HT-29 (cell line): ENCODE data around the gene NPBWR2. TPM values are rescaled to one million over a fixed set of nuclear protein-coding genes. Genes with fewer than 3 reads are reported as not detected.
"Not testable (repeated sequence)": the region's sequence is repeated elsewhere in the genome, so short reads cannot be mapped to it uniquely, and the experiment has no call there.

ENCODE experiments used
- DNase-seq: peaks from one replicate; pipeline ENCODE4 v3.0.0-alpha.2; 2015; ENCODE audit warnings: low spot score
- total RNA-seq: library from RNA; depleted of rRNA; stranded (reverse); fragments of >200 nt; shearing (Covaris generic); gene quantifications from 2 replicates; pipeline ENCODE4 v1.2.3, GENCODE V29; 2014

NPBWR2 gene
- total RNA-seq, 1 experiment from 2014 or later = not detected

- DNase-seq = not testable (repeated sequence)
These were observed 20.0 kb downstream of the NPBWR2 start for GRCh38 chr20:64087226-64087825.

- no peak for DNase-seq
These were observed 20.6 kb downstream of the NPBWR2 start for GRCh38 chr20:64086801-64087200.

- peak; percentile 39 for DNase-seq
These were observed 22.6 kb downstream of the NPBWR2 start for GRCh38 chr20:64084685-64085152.

- DNase-seq = no peak
These were observed 23.3 kb downstream of the NPBWR2 start, which contains the start of gene LKAAEAR1 for GRCh38 chr20:64083804-64084684. TSS of gene LKAAEAR1 (minus strand) at chr20:64084398. CDS start at chr20:64084219, 179 bp downstream.

- DNase-seq = no peak
These were observed 24.0 kb downstream of the NPBWR2 start for GRCh38 chr20:64083378-64083803.

GRCh38 chr20:64082820-64083377 lies 24.5 kb downstream of the NPBWR2 start:
- DNase-seq = no peak

- no peak for DNase-seq
These were observed 25.1 kb downstream of the NPBWR2 start for GRCh38 chr20:64082126-64082731.

GRCh38 chr20:64081624-64081964 lies 25.8 kb downstream of the NPBWR2 start:
- DNase-seq = no peak

GRCh38 chr20:64080813-64081623 lies 26.3 kb downstream of the NPBWR2 start:
- DNase-seq = no peak

GRCh38 chr20:64080013-64080812 lies 27.2 kb downstream of the NPBWR2 start, which contains the start of gene OPRL1:
TSS of gene OPRL1 (plus strand) at chr20:64080082. CDS start at chr20:64092721, 12,639 bp downstream.
- no peak for DNase-seq

- DNase-seq = peak; percentile 80
These were observed 27.9 kb downstream of the NPBWR2 start, which contains the start of gene RGS19 for GRCh38 chr20:64079273-64080012. TSS of gene RGS19 (minus strand) at chr20:64079518. CDS start at chr20:64076886, 2,632 bp downstream.

- DNase-seq = no peak
These were observed 28.5 kb downstream of the NPBWR2 start for GRCh38 chr20:64078934-64079272.

- DNase-seq = no peak
These were observed 29.4 kb downstream of the NPBWR2 start for GRCh38 chr20:64077876-64078551.

GRCh38 chr20:64077541-64077875 lies 29.9 kb downstream of the NPBWR2 start:
- no peak for DNase-seq

- no peak for DNase-seq
These were observed 30.3 kb downstream of the NPBWR2 start for GRCh38 chr20:64077094-64077493.

- no peak for DNase-seq
These were observed 31.0 kb downstream of the NPBWR2 start for GRCh38 chr20:64076061-64076997.

GRCh38 chr20:64075556-64075955 lies 31.8 kb downstream of the NPBWR2 start:
- no peak for DNase-seq

- DNase-seq = no peak
These were observed 32.4 kb downstream of the NPBWR2 start for GRCh38 chr20:64074963-64075362.
